NB4 (cell line): Measurements from ENCODE around the gene TICRR.
A peak's percentile ranks its signal among the peaks of the same experiment; 100 is the strongest.

Experiments used
- DNase-seq: peaks from one replicate; pipeline ENCODE4 v3.0.0; 2010; ENCODE audit warnings: low read depth
- H3K4me3 ChIP-seq: one replicate; pipeline ENCODE4 v1.5.1; 2011; ENCODE audit warnings: mild to moderate bottlenecking, low read depth, low read length, moderate library complexity
- MYC ChIP-seq: IDR thresholded peaks from 2 replicates; pipeline ENCODE4 v1.6.1; 2011; ENCODE audit warnings: low read depth, low read length
- POLR2A ChIP-seq: IDR thresholded peaks from 2 replicates; pipeline ENCODE4 v1.6.1; 2011; ENCODE audit warnings: mild to moderate bottlenecking; ENCODE audit not compliant: insufficient read length; ENCODE audit errors: extremely low read depth
- TF ChIP-seq, protein P1 (sequence below): IDR thresholded peaks from one replicate; pipeline ENCODE4 v1.5.1; 2012; ENCODE audit warnings: low read depth, low read length
- TF ChIP-seq, protein P2 (sequence below): IDR thresholded peaks from 2 replicates; pipeline ENCODE4 v1.6.1; 2011; ENCODE audit warnings: low read depth, low read length

TICRR gene

DNA sequence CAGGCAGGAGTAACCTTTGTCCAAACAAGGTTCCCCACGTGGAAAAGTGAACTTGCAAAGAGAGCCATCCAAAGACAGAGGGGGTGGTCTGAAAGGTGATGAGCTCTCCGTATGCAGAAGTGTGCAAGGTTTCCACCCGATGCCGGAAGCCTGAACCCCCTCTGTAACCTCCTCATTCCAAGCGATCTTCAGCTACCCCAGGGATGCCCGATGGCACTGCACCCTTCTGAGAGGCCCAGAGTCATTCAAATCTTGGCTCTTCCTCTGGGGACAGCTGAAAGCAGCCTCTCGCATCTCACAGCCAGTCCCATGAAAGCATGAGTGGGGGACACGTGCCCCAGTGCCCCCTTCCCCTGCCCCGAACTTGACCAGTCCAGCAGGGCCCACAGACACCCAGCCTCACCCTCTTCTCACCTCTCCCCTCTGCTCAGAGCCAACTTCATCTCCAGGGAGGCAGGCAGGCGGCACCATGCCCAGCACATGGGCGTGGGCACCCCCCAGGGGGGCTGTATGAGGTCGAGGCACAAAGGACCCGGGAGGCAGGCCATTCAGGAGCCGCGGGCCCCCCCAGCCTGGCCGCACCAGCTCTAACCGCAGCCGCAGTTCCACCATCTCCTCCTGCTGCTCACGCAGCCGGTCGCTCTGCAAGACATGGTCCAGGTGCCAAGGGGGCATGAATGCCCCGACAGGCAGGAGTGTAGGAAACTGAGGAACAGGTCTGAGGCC, 71.3 kb downstream of the TICRR start:
- TF ChIP-seq POLR2A (no peak), MYC (no peak)
- TF ChIP-seq, protein P1, sequence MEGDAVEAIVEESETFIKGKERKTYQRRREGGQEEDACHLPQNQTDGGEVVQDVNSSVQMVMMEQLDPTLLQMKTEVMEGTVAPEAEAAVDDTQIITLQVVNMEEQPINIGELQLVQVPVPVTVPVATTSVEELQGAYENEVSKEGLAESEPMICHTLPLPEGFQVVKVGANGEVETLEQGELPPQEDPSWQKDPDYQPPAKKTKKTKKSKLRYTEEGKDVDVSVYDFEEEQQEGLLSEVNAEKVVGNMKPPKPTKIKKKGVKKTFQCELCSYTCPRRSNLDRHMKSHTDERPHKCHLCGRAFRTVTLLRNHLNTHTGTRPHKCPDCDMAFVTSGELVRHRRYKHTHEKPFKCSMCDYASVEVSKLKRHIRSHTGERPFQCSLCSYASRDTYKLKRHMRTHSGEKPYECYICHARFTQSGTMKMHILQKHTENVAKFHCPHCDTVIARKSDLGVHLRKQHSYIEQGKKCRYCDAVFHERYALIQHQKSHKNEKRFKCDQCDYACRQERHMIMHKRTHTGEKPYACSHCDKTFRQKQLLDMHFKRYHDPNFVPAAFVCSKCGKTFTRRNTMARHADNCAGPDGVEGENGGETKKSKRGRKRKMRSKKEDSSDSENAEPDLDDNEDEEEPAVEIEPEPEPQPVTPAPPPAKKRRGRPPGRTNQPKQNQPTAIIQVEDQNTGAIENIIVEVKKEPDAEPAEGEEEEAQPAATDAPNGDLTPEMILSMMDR, result no peak
- TF ChIP-seq, protein P2, sequence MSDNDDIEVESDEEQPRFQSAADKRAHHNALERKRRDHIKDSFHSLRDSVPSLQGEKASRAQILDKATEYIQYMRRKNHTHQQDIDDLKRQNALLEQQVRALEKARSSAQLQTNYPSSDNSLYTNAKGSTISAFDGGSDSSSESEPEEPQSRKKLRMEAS, result no peak
- DNase-seq, result no peak

DNA sequence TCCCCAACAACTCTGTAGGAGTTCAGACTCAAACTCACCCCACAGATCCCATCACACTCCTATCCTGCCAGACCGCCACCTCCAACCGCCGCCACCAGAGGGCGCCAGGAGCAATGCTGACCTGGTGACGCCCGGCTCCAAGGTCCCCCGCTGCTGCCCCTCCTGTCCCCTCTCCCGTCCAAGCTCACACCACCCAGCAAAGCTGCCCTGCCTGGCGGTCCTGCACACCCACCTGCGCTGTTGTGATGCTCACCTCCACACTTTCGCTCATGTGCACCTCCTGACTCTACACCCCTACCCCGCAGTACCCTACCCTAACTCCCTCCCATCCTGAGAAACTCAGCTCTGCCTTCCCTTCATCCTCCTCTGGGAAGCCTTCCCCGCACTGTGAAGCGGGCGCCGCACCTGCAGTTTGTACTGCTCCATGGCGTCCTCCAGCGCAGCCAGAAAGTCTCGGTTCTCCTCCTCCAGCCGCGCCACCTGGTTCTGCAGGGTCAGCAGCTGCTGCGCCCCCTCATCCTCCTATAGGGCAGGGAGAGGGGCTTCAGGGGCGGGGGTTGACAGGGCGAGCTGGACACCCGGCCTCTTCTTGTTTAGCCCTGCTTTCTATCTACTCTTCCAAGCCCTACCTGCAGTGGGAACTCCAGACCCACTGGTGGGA, 72.1 kb downstream of the TICRR start:
- TF ChIP-seq, protein P1, result peak; percentile 91
- no peak for TF ChIP-seq POLR2A
- peak; percentile 69 for DNase-seq
- H3K4me3 ChIP-seq, result no peak overlapping the region

More for the DNA sequence above, 71.3 kb downstream of the TICRR start:
- no peak overlapping the region for H3K4me3 ChIP-seq

DNA sequence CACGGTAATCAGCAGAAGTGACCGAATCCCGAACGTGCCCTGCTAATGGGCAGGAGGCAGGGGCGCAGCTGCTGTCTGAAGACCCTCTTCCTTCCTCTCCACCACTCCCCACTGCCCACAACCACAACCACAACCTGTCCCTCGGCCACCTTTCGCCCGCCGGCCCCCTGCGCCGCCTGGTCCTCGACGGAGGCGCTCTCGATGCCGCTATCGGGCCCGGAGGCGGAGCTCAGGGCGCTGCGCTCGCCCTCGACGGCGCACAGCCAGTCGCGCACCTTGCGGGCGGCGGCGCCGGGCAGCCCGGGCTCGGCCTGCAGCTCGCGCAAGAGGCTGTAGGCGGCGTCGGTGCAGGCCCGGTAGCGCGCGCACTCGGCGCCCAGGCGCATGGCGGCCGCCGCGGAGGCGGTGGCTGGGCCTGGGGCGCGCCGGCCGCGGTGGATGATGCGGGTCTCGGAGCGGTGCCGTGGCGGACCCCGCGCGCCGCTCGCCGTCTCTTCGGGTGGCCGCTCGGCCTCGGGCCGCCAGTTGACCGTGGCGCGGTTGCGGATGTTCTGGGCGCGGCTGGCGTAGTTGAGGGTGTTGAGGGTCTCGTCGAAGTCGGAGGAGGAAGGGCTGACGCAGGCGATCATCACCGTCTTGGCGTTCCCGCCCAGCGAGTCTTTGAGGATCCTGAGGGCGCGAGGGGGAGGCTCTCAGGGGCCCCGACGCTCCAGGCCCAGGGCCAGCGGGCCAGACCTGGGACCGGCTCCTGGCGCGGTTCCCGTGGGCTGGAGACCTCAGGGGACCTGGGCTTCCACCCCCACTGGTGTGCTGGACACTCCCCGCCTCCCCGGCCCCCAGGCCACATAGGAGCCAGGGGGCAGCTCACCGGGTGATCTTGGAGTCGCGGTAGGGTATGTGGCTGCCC, 73.1 kb downstream of the TICRR start:
- H3K4me3 ChIP-seq, result no peak overlapping the region
- DNase-seq, result no peak
- TF ChIP-seq MYC, result no peak
- no peak for TF ChIP-seq POLR2A
- TF ChIP-seq, protein P2, result no peak
- TF ChIP-seq, protein P1, result no peak

DNA sequence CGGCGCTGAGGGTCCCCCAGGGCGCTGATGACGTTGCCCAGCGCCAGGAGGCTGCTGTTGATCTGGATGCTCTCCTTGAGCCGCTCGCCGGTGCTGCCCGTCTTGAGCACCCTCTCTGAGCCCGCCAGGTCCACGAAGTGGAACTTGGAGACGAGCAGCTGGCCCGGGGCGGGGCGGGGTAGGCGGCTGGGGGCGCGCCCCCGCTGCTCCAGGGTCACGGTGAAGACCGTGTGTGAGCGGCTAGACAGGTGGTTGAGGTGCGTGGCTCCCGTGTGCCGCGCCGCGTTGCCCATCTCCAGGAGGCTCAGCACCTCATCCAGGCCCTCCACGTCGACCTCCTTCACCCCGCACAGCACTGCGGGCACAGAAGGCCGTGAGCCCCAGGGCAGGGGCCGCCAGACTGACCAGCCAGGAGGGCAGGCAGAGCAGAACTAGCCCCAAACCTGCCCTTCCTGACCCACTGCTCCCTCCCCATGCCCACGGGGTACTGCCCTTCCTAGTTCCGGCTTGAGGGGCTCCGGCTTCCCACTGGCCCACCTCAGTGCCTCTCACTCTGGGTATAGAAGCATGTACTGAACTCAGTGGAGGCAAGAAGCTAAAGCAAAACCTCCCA, 73.8 kb downstream of the TICRR start:
- DNase-seq, result no peak
- H3K4me3 ChIP-seq, result no peak overlapping the region
- TF ChIP-seq, protein P1, result no peak
- TF ChIP-seq, protein P2, result no peak
- no peak for TF ChIP-seq POLR2A
- TF ChIP-seq MYC, result no peak

DNA sequence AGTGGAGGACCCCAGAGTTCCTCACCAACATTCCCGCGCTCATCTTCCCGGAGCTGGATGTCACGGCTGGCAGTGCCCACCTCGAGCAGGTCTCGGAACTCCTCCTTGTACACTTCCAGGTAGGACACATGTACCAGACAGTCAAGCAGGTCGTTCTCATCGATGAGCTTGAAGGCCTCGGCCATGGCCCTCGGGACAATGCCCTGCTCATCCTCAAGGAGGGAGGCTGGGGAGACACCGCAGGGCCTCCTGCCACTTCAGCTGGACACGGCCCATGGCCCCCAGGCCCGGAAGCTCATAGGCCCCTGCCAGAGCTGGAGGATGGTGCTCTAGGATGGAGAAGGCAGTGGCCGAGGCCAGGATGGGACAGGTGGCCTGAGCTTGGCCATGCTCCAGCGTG, 74.4 kb downstream of the TICRR start:
- no peak overlapping the region for H3K4me3 ChIP-seq
- TF ChIP-seq MYC, result no peak
- TF ChIP-seq, protein P2, result no peak
- TF ChIP-seq POLR2A, result no peak
- TF ChIP-seq, protein P1, result no peak
- no peak for DNase-seq
